ENCODE results near the gene RMDN3. TPM values are rescaled to one million over a fixed set of nuclear protein-coding genes. Genes with fewer than 3 reads are reported as not detected.
A peak's percentile ranks its signal among the peaks of the same experiment; 100 is the strongest.

The RMDN3 gene
- total RNA-seq, 3 donors from 2014 or later, result 62.1 to 63.7 (median 62.9) TPM

DNA sequence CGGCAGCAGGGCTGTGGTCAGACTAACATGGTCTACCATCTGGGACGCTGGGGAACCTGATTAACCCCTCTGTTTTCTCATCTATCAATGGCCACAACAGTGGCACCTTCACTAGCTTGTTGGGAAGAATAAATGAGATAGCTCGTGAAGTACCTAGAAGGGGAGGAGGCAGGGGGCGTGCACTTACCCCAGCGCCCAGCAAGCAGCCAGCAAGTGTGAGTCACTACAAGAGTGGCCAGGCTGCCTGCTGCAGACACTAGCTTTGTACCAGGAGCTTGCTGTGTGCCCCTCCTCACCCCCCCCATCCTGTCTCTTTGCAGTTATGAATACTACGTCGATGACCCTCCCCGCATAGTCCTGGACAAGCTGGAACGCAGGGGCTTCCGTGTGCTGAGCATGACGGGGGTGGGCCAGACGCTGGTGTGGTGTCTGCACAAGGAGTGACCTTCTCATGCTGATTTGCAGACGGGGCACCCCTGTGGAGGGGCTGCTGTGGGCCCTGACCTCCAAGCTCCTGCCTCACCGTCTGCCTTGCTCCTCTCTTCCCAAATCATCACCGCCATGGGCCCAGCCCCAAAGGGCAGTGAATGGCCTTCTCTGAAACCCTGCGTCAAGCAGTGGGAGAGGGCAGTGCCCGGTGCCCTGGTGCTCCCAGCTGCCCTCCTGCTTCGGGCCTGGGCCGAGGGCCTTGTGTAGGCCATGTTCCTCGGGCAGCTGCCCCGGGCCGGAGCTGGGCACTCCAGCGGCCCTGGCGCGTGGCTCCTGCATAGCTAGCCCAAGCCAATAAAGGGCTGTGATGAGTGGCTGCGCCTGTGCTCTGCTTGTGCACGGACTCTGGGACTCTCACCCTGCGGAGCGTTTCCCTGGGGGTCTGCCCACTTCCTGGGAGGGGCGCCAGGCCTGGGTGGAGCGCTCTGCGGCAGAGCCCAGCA, 12.1 kb upstream of the RMDN3 start:
- no peaks in the 10 kb centered on the region for H3K36me3 Mint-ChIP-seq (ENCODE audit: insufficient read depth)
- no peaks in the 10 kb centered on the region for H3K9me3 Mint-ChIP-seq
- H3K4me3 Mint-ChIP-seq, result no peak overlapping the region
- DNase-seq (no peak), ATAC-seq (no peak)
- H3K27me3 Mint-ChIP-seq (ENCODE audit: low read depth), result no peaks in the 10 kb centered on the region
- peaks cover 48% of the 10 kb centered on the region for H3K4me1 Mint-ChIP-seq (ENCODE audit: low read depth)

GRCh38 chr15:40766194-40766815, 11.3 kb upstream of the RMDN3 start:
- H3K4me3 Mint-ChIP-seq, result no peak overlapping the region

GRCh38 chr15:40764629-40765103, 9.6 kb upstream of the RMDN3 start:
- Mint-ChIP-seq H3K4me1 (ENCODE audit: low read depth) (peaks cover 41% of the 10 kb centered on the region), H3K4me3 (peak overlapping the region; percentile 79), H3K9me3 (no peaks in the 10 kb centered on the region), H3K36me3 (ENCODE audit: insufficient read depth) (no peaks in the 10 kb centered on the region), H3K27me3 (ENCODE audit: low read depth) (no peaks in the 10 kb centered on the region)
- DNase-seq (no peak), ATAC-seq (no peak)

More at GRCh38 chr15:40766194-40766815, 11.3 kb upstream of the RMDN3 start:
- Mint-ChIP-seq H3K4me1 (ENCODE audit: low read depth) (peaks cover 48% of the 10 kb centered on the region), H3K9me3 (no peaks in the 10 kb centered on the region), H3K27me3 (ENCODE audit: low read depth) (no peaks in the 10 kb centered on the region), H3K36me3 (ENCODE audit: insufficient read depth) (no peaks in the 10 kb centered on the region)
- ATAC-seq, result no peak
- DNase-seq, result no peak

DNA sequence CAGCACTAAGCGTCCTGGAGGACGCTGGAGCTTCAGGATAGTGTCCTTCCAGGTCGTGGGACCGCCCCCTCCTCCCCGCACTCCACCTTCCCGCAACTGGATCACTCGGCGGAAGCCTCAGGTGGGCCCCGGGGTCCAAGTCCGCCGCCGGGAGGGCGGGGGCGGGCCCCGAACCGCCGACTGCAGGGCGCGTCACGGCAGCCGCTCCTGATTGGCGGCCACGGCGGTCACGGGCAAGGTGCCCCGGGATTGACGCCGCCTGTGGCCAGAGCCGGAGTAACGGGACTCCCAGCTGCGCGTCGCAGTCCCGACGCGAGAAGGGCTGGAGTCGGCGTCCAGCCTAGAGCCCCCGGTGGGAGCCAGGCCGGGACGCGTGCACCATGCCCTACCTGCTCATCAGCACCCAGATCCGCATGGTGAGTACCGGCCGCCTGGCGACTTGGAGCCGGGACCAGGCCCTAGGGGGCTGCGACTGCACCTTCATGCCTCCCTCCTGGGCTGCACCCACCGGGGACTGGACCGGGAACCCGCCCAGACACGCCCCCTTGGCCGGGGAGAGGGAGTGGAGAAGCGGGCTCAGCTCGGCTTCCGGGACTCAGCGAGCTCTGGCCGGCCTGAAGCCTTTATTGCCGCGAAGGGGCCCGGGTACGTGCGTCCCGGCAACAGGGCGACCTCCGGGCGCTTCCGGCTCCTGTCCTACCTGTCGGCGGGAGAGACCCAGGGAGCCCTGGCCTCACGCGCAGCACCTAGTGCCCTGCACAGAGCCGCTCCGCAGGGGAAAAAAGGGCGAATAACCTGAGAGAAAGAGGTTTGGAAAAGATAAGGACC, 9.0 kb upstream of the RMDN3 start, which contains the start of gene GCHFR:
TSS of gene GCHFR (plus strand) at position 268 of the 828 bp plus-strand sequence. CDS start at position 381, 113 bp downstream.
- DNase-seq (peak; percentile 48), ATAC-seq (peak; percentile 68 to 73)
- Mint-ChIP-seq H3K4me3 (peak within 1 kb of the TSS; percentile 79), H3K4me1 (ENCODE audit: low read depth) (peaks cover 34% of the 10 kb centered on the region), H3K9me3 (no peaks in the 10 kb centered on the region), H3K27me3 (ENCODE audit: low read depth) (no peaks in the 10 kb centered on the region), H3K36me3 (ENCODE audit: insufficient read depth) (no peaks in the 10 kb centered on the region)

DNA sequence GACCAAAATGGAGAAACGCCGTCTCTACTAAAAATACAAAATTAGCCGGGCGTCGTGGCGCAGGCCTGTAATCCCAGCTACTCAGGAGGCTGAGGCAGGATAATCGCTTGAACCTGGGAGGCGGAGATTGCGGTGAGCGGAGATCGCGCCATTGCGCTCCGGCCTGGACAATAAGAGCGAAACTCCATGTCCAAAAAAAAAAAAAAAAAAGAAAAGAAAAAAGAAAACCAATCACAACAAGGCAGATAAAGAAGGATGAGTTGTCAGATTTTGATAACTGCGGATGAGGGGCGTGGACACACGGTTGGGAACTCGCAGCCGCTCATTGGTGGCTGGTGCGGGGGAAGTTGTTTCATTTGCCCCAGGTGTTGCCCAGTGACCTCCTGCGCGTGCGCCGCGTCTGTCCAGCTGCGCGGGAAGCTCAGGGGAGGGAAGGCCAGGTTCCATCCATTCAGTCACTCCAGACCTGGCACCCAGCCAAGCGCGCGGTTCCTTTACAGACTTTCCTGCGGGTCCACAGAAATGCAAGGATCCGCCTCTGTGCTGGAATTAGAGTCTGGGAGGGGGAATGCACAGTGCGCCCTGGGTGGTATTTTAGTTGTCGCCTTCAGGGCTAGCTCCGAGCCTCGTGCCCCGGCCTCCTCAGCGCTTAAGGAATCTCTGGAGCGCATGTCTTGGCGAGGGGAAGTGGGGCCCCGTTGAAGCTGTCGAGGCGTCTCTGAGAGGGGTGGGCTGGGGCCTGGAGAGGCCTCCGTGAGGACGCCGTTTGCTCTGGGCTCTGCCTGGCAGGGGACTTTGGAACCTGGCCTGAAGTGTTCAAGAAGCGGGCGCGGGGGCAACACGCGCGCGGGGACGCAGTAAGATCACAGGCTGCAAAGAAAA, 8.1 kb upstream of the RMDN3 start:
- no peaks in the 10 kb centered on the region for H3K36me3 Mint-ChIP-seq (ENCODE audit: insufficient read depth)
- DNase-seq, result peak; percentile 23
- peak; percentile 6 to 8 for ATAC-seq
- H3K4me1 Mint-ChIP-seq (ENCODE audit: low read depth), result peaks cover 26% of the 10 kb centered on the region
- H3K4me3 Mint-ChIP-seq, result peak overlapping the region; percentile 79
- H3K9me3 Mint-ChIP-seq, result no peaks in the 10 kb centered on the region
- H3K27me3 Mint-ChIP-seq (ENCODE audit: low read depth), result no peaks in the 10 kb centered on the region

DNA sequence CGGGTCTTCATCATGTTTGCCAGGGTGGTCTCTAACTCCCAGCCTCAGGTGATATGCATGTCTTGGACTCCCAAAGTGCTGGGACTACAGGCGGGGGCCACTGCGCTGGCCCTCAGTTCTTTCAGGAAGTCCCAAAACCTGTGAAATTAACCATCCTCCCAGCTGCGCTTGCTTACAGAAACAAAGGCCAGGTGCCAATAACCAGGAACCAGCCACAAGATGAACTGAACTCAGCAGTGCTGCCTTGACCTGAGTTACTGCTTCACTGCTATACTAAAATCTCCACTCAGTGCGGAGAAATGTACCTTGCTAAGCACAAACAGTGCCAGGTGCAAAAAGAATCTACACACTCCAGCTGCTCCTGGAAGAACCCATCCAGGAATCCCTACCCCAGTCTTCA, 4.9 kb upstream of the RMDN3 start:
- H3K4me1 Mint-ChIP-seq (ENCODE audit: low read depth), result peaks cover 20% of the 10 kb centered on the region
- no peak overlapping the region for H3K4me3 Mint-ChIP-seq
- DNase-seq (no peak), ATAC-seq (no peak)
- no peaks in the 10 kb centered on the region for H3K9me3 Mint-ChIP-seq
- H3K27me3 Mint-ChIP-seq (ENCODE audit: low read depth), result no peaks in the 10 kb centered on the region
- no peaks in the 10 kb centered on the region for H3K36me3 Mint-ChIP-seq (ENCODE audit: insufficient read depth)

DNA sequence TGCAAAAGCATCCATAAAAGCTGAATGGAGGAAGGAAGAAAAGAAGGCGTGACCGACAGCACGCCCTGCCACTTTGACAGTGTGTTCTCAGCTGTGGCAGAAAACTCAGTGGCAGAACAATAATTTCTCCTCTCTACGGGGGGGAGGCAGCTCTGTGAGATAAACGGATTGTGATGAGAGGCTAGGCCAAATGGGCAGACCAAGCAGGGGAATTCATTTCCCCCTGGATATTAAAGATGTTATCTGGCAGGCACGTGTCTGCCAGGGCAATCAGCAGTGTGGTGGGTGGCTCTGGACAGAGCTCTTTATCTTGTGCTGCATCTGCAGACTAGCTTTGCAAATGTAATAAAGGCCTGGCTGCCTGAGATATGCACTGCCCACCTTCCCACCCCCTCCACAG, 1.9 kb upstream of the RMDN3 start:
- H3K9me3 Mint-ChIP-seq, result no peaks in the 10 kb centered on the region
- peaks cover 6% of the 10 kb centered on the region for H3K36me3 Mint-ChIP-seq (ENCODE audit: insufficient read depth)
- DNase-seq (no peak), ATAC-seq (no peak)
- no peaks in the 10 kb centered on the region for H3K27me3 Mint-ChIP-seq (ENCODE audit: low read depth)
- peaks cover 28% of the 10 kb centered on the region for H3K4me1 Mint-ChIP-seq (ENCODE audit: low read depth)
- no peak overlapping the region for H3K4me3 Mint-ChIP-seq

- no peaks in the 10 kb centered on the region for H3K27me3 Mint-ChIP-seq (ENCODE audit: low read depth)
- DNase-seq (no peak), ATAC-seq (no peak)
- peaks cover 13% of the 10 kb centered on the region for H3K36me3 Mint-ChIP-seq (ENCODE audit: insufficient read depth)
- H3K4me1 Mint-ChIP-seq (ENCODE audit: low read depth), result peaks cover 32% of the 10 kb centered on the region
- no peaks in the 10 kb centered on the region for H3K9me3 Mint-ChIP-seq
- H3K4me3 Mint-ChIP-seq, result peak overlapping the region; percentile 93
Observed at GRCh38 chr15:40755812-40756208, 756 bp upstream of the RMDN3 start.

DNA sequence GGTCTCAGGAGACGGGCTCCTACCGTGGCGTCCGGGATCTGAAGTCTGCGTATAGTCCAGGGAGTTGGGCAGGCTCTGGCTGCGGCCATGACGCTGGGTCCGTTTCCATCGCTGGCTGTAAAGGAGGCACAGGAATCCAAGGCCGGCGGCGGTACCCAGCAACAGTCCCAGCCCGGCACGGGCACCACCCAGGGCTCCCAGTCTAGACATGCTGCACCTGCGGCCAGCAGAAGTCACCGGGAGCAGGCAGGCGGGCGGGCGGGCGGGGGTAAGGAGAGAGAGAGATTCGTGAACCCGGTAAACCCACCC, 526 bp downstream of the RMDN3 start:
- Mint-ChIP-seq H3K4me3 (peak overlapping the region; percentile 93), H3K4me1 (ENCODE audit: low read depth) (peaks cover 32% of the 10 kb centered on the region), H3K36me3 (ENCODE audit: insufficient read depth) (peaks cover 17% of the 10 kb centered on the region), H3K9me3 (no peaks in the 10 kb centered on the region), H3K27me3 (ENCODE audit: low read depth) (no peaks in the 10 kb centered on the region)
- ATAC-seq, result peak; percentile 6 to 13
- DNase-seq, result no peak

DNA sequence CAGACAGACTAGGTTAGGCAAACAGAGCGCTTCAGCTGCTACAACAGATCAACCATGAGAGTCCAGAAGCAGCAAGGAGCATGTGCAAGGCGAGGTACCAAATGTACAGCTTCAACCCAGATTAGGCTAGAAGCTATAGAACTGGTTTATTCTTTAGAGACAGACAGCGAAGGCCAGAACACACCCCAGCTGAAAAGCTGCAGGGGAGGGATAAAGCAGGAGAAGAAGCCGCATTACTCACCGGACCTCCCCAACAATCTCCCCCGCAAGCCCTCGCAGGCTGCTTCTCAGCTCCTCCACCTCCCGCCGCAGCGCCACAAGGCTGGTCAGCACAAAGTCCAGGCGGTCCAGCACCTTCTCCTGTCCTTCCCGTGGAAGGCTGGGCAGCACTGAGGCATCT, 3.3 kb downstream of the RMDN3 start:
- no peaks in the 10 kb centered on the region for H3K27me3 Mint-ChIP-seq (ENCODE audit: low read depth)
- H3K36me3 Mint-ChIP-seq (ENCODE audit: insufficient read depth), result peaks cover 29% of the 10 kb centered on the region
- no peak overlapping the region for H3K4me3 Mint-ChIP-seq
- no peak for ATAC-seq
- H3K9me3 Mint-ChIP-seq, result no peaks in the 10 kb centered on the region
- no peak for DNase-seq
- peaks cover 32% of the 10 kb centered on the region for H3K4me1 Mint-ChIP-seq (ENCODE audit: low read depth)

DNA sequence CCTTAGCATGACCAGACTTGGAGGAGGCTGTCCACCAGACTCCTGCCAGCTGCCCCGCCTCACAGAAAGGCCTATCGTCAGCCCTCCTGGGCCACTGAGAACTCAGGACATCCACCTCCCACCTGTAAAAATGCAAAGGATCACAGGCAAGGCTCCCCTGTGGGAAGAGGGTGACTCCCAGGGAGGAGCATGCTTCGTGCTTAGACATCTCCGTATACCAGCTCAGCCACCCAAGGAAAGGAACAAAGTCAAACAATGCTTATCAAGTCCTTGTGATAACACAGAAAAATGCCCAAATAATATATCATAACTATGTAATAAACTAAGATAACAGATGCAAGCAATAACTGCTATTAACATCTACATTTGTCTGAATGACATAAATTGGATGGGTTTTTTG, 4.2 kb downstream of the RMDN3 start:
- Mint-ChIP-seq H3K4me1 (ENCODE audit: low read depth) (peaks cover 32% of the 10 kb centered on the region), H3K36me3 (ENCODE audit: insufficient read depth) (peaks cover 29% of the 10 kb centered on the region), H3K27me3 (ENCODE audit: low read depth) (no peaks in the 10 kb centered on the region), H3K4me3 (no peak overlapping the region), H3K9me3 (no peaks in the 10 kb centered on the region)
- ATAC-seq, result no peak
- no peak for DNase-seq

DNA sequence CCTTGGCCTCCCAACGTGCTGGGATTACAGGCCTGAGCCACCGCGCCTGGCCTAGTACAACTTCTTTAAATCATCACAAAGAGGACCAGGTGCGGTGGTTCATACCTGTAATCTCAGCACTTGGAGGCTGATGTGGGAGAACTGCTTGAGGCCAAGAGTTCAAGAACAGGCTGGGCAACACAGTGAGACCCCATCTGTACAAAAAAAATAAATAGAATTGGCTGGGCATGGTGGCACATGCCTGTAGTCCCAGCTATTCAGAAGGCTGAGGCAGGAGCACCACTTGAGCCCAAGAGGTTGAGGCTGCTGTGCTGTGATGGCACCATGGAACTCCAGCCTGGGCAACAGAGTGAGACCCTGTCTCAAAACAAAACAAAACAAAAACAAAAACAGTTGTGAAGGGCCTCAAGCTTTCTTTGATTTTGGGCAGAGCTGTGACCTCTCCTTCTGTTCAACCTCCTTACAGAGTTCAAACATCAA, 5.9 kb downstream of the RMDN3 start:
- no peaks in the 10 kb centered on the region for H3K9me3 Mint-ChIP-seq
- ATAC-seq (no peak), DNase-seq (no peak)
- no peaks in the 10 kb centered on the region for H3K27me3 Mint-ChIP-seq (ENCODE audit: low read depth)
- no peak overlapping the region for H3K4me3 Mint-ChIP-seq
- H3K36me3 Mint-ChIP-seq (ENCODE audit: insufficient read depth), result peaks cover 31% of the 10 kb centered on the region
- H3K4me1 Mint-ChIP-seq (ENCODE audit: low read depth), result peaks cover 31% of the 10 kb centered on the region
